Vagina (tissue), 2 donors: ENCODE results near the gene NUCB2. TPM values are rescaled to one million over a fixed set of nuclear protein-coding genes. Genes with fewer than 3 reads are reported as not detected.

Experiments used
- DNase-seq, 2 donors: peaks; one replicate each; pipeline ENCODE4 v3.0.0-alpha.2; 2017; ENCODE audit errors: extremely low spot score in 2 of 2
- H3K27ac ChIP-seq: fragments of 200-600 bp; sonication (generic); one replicate; pipeline ENCODE4 v1.5.1; 2019
- H3K27me3 ChIP-seq: fragments of 200-600 bp; sonication (generic); one replicate; pipeline ENCODE4 v1.5.1; 2019
- H3K36me3 ChIP-seq, 2 donors: fragments of 200-600 bp; sonication (generic); one replicate each; pipeline ENCODE4 v1.5.1; 2017 to 2019
- H3K4me1 ChIP-seq: fragments of 200-600 bp; sonication (generic); one replicate; pipeline ENCODE4 v1.5.1; 2019
- H3K4me3 ChIP-seq, 2 donors: fragments of 200-600 bp; sonication (generic); 1 replicate in 1 of 2; 2 replicates in 1 of 2; pipeline ENCODE4 v1.5.1; 2016 to 2019
- H3K9me3 ChIP-seq: fragments of 200-600 bp; sonication (generic); one replicate; pipeline ENCODE4 v1.5.1; 2019
- CTCF ChIP-seq, 3 experiments: fragments of 450-650 bp in 2 of 3; fragments of 200-600 bp in 1 of 3; sonication (generic) in 1 of 3; IDR thresholded peaks; one replicate each; pipeline ENCODE4 v1.5.1; 2017 to 2019; ENCODE audit warnings: antibody characterized with exemption in 3 of 3, mild to moderate bottlenecking in 2 of 3, moderate library complexity in 2 of 3
- POLR2A ChIP-seq, 2 donors: fragments of 450-650 bp; IDR thresholded peaks; one replicate each; pipeline ENCODE4 v1.6.1; 2017; ENCODE audit warnings: antibody characterized with exemption in 2 of 2, mild to moderate bottlenecking in 2 of 2, moderate library complexity in 2 of 2
- POLR2AphosphoS5 ChIP-seq, 2 donors: sonication (generic); formaldehyde crosslinking; IDR thresholded peaks; one replicate each; pipeline ENCODE4 v1.9.0; 2017; ENCODE audit warnings: antibody characterized with exemption in 2 of 2, mild to moderate bottlenecking in 2 of 2, low read depth in 1 of 2; ENCODE audit not compliant: insufficient read depth in 1 of 2
- intact Hi-C: fragments of 100-400 bp; cut with DNase I; formaldehyde crosslinking; loops from one replicate; pipeline ENCODE4 v1.15.1; 2023
- total RNA-seq: library from RNA; depleted of rRNA; stranded (reverse); fragments of >200 nt; gene quantifications from one replicate; pipeline ENCODE4 v1.2.3, GENCODE V29; 2016

Gene NUCB2
- total RNA-seq, 1 donor from 2014 or later = 41.0 TPM

GRCh38 chr11:17313349-17314231 lies 37.1 kb downstream of the NUCB2 start:
- DNase-seq = no peak
- Histone ChIP-seq H3K4me1 (peaks cover 14% of the 10 kb centered on the region), H3K27me3 (no peaks in the 10 kb centered on the region), H3K36me3 (peaks cover 0 to 25% of the 10 kb centered on the region in 2 donors), H3K27ac (peak overlapping the region; percentile 39), H3K9me3 (no peaks in the 10 kb centered on the region), H3K4me3 (no peak overlapping the region)
- TF ChIP-seq POLR2AphosphoS5 (IDR thresholded peaks at IDR 0.05; ENCODE audit: insufficient read depth in 1 of 2, low read depth in 1 of 2) (no peak), POLR2A (IDR thresholded peaks at IDR 0.05) (no peak)
- intact Hi-C loops = no loop called here

GRCh38 chr11:17314232-17314547 lies 37.7 kb downstream of the NUCB2 start:
- peaks cover 0 to 25% of the 10 kb centered on the region in 2 donors for H3K36me3 ChIP-seq
- DNase-seq = no peak
- no peak overlapping the region for H3K4me3 ChIP-seq
- TF ChIP-seq POLR2AphosphoS5 (IDR thresholded peaks at IDR 0.05; ENCODE audit: insufficient read depth in 1 of 2, low read depth in 1 of 2) (peak in 1 of 2 donors; percentile 66), CTCF (IDR thresholded peaks at IDR 0.05) (no peak), POLR2A (IDR thresholded peaks at IDR 0.05) (no peak)
- intact Hi-C loops = no loop called here
- H3K27ac ChIP-seq = peak overlapping the region; percentile 27
- no peaks in the 10 kb centered on the region for H3K27me3 ChIP-seq
- peaks cover 14% of the 10 kb centered on the region for H3K4me1 ChIP-seq
- no peaks in the 10 kb centered on the region for H3K9me3 ChIP-seq

- Histone ChIP-seq H3K36me3 (peaks cover 0 to 25% of the 10 kb centered on the region in 2 donors), H3K4me1 (peaks cover 14% of the 10 kb centered on the region), H3K27ac (peak overlapping the region; percentile 27), H3K4me3 (no peak overlapping the region), H3K9me3 (no peaks in the 10 kb centered on the region), H3K27me3 (no peaks in the 10 kb centered on the region)
- TF ChIP-seq POLR2A (IDR thresholded peaks at IDR 0.05) (no peak), CTCF (IDR thresholded peaks at IDR 0.05) (no peak), POLR2AphosphoS5 (IDR thresholded peaks at IDR 0.05; ENCODE audit: insufficient read depth in 1 of 2, low read depth in 1 of 2) (no peak)
- intact Hi-C loops = no loop called here
- DNase-seq = no peak
These were observed 38.4 kb downstream of the NUCB2 start for GRCh38 chr11:17314904-17315426.

- Histone ChIP-seq H3K27ac (no peak overlapping the region), H3K4me1 (no peaks in the 10 kb centered on the region), H3K27me3 (no peaks in the 10 kb centered on the region), H3K4me3 (no peak overlapping the region), H3K9me3 (no peaks in the 10 kb centered on the region), H3K36me3 (peaks cover 0 to 15% of the 10 kb centered on the region in 2 donors)
- no peak for DNase-seq
- TF ChIP-seq CTCF (IDR thresholded peaks at IDR 0.05) (no peak), POLR2A (IDR thresholded peaks at IDR 0.05) (no peak), POLR2AphosphoS5 (IDR thresholded peaks at IDR 0.05; ENCODE audit: insufficient read depth in 1 of 2, low read depth in 1 of 2) (no peak)
- intact Hi-C loops = no loop called here
These were observed 52.4 kb downstream of the NUCB2 start for GRCh38 chr11:17328871-17329494.

GRCh38 chr11:17331669-17332068 lies 55.1 kb downstream of the NUCB2 start:
- H3K27me3 ChIP-seq = no peaks in the 10 kb centered on the region
- no peaks in the 10 kb centered on the region for H3K9me3 ChIP-seq
- H3K4me1 ChIP-seq = no peaks in the 10 kb centered on the region
- intact Hi-C loops = no loop called here
- no peak overlapping the region for H3K27ac ChIP-seq
- DNase-seq = no peak
- TF ChIP-seq POLR2AphosphoS5 (IDR thresholded peaks at IDR 0.05; ENCODE audit: insufficient read depth in 1 of 2, low read depth in 1 of 2) (no peak), CTCF (IDR thresholded peaks at IDR 0.05) (no peak), POLR2A (IDR thresholded peaks at IDR 0.05) (no peak)
- peaks cover 0 to 9% of the 10 kb centered on the region in 2 donors for H3K36me3 ChIP-seq
- H3K4me3 ChIP-seq = no peak overlapping the region
